ENCODE results near the gene DRC3. TPM values are rescaled to one million over a fixed set of nuclear protein-coding genes. Genes with fewer than 3 reads are reported as not detected.

DRC3 gene
- total RNA-seq, 1 experiment from 2014 or later = 1.6 TPM

- Mint-ChIP-seq H3K27ac (ENCODE audit: unreplicated experiment) (no peak overlapping the region), H3K27me3 (ENCODE audit: insufficient read depth, unreplicated experiment) (no peaks in the 10 kb centered on the region), H3K36me3 (ENCODE audit: insufficient read depth, unreplicated experiment) (no peaks in the 10 kb centered on the region), H3K4me1 (ENCODE audit: low read depth, unreplicated experiment) (no peaks in the 10 kb centered on the region), H3K4me3 (ENCODE audit: unreplicated experiment) (no peak overlapping the region), H3K9me3 (ENCODE audit: unreplicated experiment) (no peaks in the 10 kb centered on the region)
- no peak for TF ChIP-seq CTCF (IDR thresholded peaks at IDR 0.05; ENCODE audit: insufficient read depth in 1 of 2, low read depth in 1 of 2, low read length in 1 of 2, severe bottlenecking in 1 of 2, unreplicated experiment in 1 of 2)
- H3K27me3 ChIP-seq (replicated peaks; ENCODE audit: control insufficient read depth, insufficient read depth, low read length) = no peaks in the 10 kb centered on the region
- no TSS peak for BruUV-seq (replicated peaks)
- ChIA-PET POLR2A (no interaction called here), CTCF (no interaction called here)
- H3K4me1 ChIP-seq = no peaks in the 10 kb centered on the region
- H3K36me3 ChIP-seq (ENCODE audit: control insufficient read depth, insufficient read depth, low read length) = no peaks in the 10 kb centered on the region; the same call in 1 of the 2 replicates
- H3K4me3 ChIP-seq (ENCODE audit: low read depth, low read length) = no peak overlapping the region
- H3K9me3 ChIP-seq = no peaks in the 10 kb centered on the region
- intact Hi-C loops (cut with micrococcal nuclease; ENCODE audit: unreplicated experiment) = no loop called here
- DNase-seq = no peak
Measured at GRCh38 chr17:18025945-18026776, 53.5 kb downstream of the DRC3 start.

- Mint-ChIP-seq H3K36me3 (ENCODE audit: insufficient read depth, unreplicated experiment) (peaks cover 2% of the 10 kb centered on the region), H3K4me1 (ENCODE audit: low read depth, unreplicated experiment) (no peaks in the 10 kb centered on the region), H3K27ac (ENCODE audit: unreplicated experiment) (no peak overlapping the region), H3K4me3 (ENCODE audit: unreplicated experiment) (no peak overlapping the region), H3K9me3 (ENCODE audit: unreplicated experiment) (no peaks in the 10 kb centered on the region), H3K27me3 (ENCODE audit: insufficient read depth, unreplicated experiment) (no peaks in the 10 kb centered on the region)
- Histone ChIP-seq H3K4me1 (no peaks in the 10 kb centered on the region), H3K4me3 (ENCODE audit: low read depth, low read length) (no peak overlapping the region), H3K9me3 (no peaks in the 10 kb centered on the region), H3K27me3 (replicated peaks; ENCODE audit: control insufficient read depth, insufficient read depth, low read length) (no peaks in the 10 kb centered on the region), H3K36me3 (ENCODE audit: control insufficient read depth, insufficient read depth, low read length) (no peaks in the 10 kb centered on the region; the same call in 1 of the 2 replicates)
- no peak for TF ChIP-seq CTCF (IDR thresholded peaks at IDR 0.05; ENCODE audit: insufficient read depth in 1 of 2, low read depth in 1 of 2, low read length in 1 of 2, severe bottlenecking in 1 of 2, unreplicated experiment in 1 of 2)
- intact Hi-C loops (cut with micrococcal nuclease; ENCODE audit: unreplicated experiment) = no loop called here
- no peak for DNase-seq
- CTCF ChIA-PET = interaction anchor here (0.6 kb wide), 1 partner anchor 130 kb away, joined by 3 read pairs; no protein-coding TSS in a partner anchor
- POLR2A ChIA-PET = no interaction called here
- no TSS peak for BruUV-seq (replicated peaks)
Measured at GRCh38 chr17:18027280-18027679, 54.6 kb downstream of the DRC3 start.

GRCh38 chr17:18028114-18028951 lies 55.7 kb downstream of the DRC3 start:
- no TSS peak for BruUV-seq (replicated peaks)
- CTCF ChIA-PET = interaction anchor here (0.6 kb wide), 1 partner anchor 132 kb away, joined by 3 read pairs; no protein-coding TSS in a partner anchor
- H3K27me3 Mint-ChIP-seq (ENCODE audit: insufficient read depth, unreplicated experiment) = no peaks in the 10 kb centered on the region
- intact Hi-C loops (cut with micrococcal nuclease; ENCODE audit: unreplicated experiment) = no loop called here
- peaks cover 8% of the 10 kb centered on the region for H3K36me3 Mint-ChIP-seq (ENCODE audit: insufficient read depth, unreplicated experiment)
- no peak for DNase-seq
- no peak for TF ChIP-seq CTCF (IDR thresholded peaks at IDR 0.05; ENCODE audit: insufficient read depth in 1 of 2, low read depth in 1 of 2, low read length in 1 of 2, severe bottlenecking in 1 of 2, unreplicated experiment in 1 of 2)
- H3K4me1 ChIP-seq = no peaks in the 10 kb centered on the region
- H3K9me3 ChIP-seq = no peaks in the 10 kb centered on the region
- no peaks in the 10 kb centered on the region for H3K9me3 Mint-ChIP-seq (ENCODE audit: unreplicated experiment)
- H3K4me3 Mint-ChIP-seq (ENCODE audit: unreplicated experiment) = no peak overlapping the region
- no peaks in the 10 kb centered on the region for H3K4me1 Mint-ChIP-seq (ENCODE audit: low read depth, unreplicated experiment)
- H3K4me3 ChIP-seq (ENCODE audit: low read depth, low read length) = no peak overlapping the region
- no peak overlapping the region for H3K27ac Mint-ChIP-seq (ENCODE audit: unreplicated experiment)
- H3K27me3 ChIP-seq (replicated peaks; ENCODE audit: control insufficient read depth, insufficient read depth, low read length) = no peaks in the 10 kb centered on the region
- H3K36me3 ChIP-seq (ENCODE audit: control insufficient read depth, insufficient read depth, low read length) = no peaks in the 10 kb centered on the region; the same call in 1 of the 2 replicates
- POLR2A ChIA-PET = no interaction called here

Data from Caco-2 (cell line).